ENCODE measurements around the gene IGSF3.
A peak's percentile ranks its signal among the peaks of the same experiment; 100 is the strongest.

Gene IGSF3

GRCh38 chr1:116681343-116681899 lies 13.9 kb upstream of the IGSF3 start:
- no peak overlapping the region for H3K4me3 ChIP-seq (replicated peaks; ENCODE audit: low read depth, low read length)
- TF ChIP-seq, protein P1, sequence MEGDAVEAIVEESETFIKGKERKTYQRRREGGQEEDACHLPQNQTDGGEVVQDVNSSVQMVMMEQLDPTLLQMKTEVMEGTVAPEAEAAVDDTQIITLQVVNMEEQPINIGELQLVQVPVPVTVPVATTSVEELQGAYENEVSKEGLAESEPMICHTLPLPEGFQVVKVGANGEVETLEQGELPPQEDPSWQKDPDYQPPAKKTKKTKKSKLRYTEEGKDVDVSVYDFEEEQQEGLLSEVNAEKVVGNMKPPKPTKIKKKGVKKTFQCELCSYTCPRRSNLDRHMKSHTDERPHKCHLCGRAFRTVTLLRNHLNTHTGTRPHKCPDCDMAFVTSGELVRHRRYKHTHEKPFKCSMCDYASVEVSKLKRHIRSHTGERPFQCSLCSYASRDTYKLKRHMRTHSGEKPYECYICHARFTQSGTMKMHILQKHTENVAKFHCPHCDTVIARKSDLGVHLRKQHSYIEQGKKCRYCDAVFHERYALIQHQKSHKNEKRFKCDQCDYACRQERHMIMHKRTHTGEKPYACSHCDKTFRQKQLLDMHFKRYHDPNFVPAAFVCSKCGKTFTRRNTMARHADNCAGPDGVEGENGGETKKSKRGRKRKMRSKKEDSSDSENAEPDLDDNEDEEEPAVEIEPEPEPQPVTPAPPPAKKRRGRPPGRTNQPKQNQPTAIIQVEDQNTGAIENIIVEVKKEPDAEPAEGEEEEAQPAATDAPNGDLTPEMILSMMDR (IDR thresholded peaks at IDR 0.05; ENCODE audit: low read depth, low read length, missing control alignments) = no peak
- no peak for DNase-seq (ENCODE audit: extremely low read depth, low read depth)

DNA sequence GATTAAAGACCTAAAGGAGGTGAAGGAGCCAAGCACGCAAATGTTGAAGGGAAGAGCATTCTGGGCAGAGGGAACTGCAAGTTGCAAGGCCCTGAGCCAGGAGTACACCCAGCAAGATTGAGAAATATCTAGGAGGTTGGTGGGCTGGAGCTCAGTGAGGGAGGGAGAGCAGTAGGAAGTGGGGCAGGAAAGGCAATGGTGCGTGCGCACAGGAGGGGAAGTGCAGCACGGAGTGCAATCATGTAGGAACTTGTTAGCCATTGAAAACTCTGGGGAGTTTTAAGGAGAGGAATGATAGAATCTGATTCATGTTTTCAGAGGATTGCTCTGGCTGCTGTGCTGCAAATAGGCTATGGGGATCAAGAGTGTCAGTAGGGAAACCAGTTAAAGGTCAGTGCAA lies 13.2 kb upstream of the IGSF3 start:
- DNase-seq (ENCODE audit: extremely low read depth, low read depth) = no peak
- TF ChIP-seq, protein P1 (IDR thresholded peaks at IDR 0.05; ENCODE audit: low read depth, low read length, missing control alignments) = no peak
- no peak overlapping the region for H3K4me3 ChIP-seq (replicated peaks; ENCODE audit: low read depth, low read length)

DNA sequence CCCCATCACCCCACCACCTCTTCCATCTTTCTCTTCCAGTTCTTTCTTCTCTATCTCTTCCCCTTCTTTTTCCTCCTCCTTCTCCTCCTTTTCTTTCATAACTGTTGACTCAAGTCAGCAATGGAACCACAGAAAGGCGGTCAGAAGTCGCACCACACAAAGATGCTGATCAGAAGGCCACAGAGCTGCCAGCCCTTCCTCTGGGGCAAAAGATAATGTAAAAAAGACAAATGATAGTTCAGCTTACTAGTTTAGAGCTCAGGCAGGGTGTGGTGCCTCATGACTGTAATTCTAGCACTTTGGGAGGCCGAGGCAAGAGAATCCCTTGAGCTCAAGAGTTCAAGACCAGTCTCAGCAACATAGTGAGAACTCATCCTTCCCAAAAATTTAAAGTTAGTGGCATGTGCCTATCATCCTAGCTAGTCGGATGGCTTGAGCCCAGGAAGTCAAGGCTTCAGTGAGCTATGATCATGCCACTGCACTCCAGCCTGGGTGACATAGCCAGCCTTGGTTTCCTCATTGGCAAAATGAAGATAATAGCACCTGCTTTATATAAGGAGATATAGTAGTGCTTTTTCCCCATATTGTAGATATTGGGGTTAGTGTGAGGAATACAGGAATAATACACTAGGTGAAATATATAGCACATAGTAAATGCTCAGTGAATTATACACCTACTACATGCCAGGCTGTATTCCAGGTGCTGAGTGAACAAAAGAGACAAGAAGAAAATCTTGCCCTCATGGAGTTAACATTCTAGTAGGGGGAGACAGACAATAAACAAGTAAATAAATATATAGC lies 12.5 kb upstream of the IGSF3 start:
- H3K4me3 ChIP-seq (replicated peaks; ENCODE audit: low read depth, low read length) = no peak overlapping the region
- TF ChIP-seq, protein P1 (IDR thresholded peaks at IDR 0.05; ENCODE audit: low read depth, low read length, missing control alignments) = no peak
- no peak for DNase-seq (ENCODE audit: extremely low read depth, low read depth)

DNA sequence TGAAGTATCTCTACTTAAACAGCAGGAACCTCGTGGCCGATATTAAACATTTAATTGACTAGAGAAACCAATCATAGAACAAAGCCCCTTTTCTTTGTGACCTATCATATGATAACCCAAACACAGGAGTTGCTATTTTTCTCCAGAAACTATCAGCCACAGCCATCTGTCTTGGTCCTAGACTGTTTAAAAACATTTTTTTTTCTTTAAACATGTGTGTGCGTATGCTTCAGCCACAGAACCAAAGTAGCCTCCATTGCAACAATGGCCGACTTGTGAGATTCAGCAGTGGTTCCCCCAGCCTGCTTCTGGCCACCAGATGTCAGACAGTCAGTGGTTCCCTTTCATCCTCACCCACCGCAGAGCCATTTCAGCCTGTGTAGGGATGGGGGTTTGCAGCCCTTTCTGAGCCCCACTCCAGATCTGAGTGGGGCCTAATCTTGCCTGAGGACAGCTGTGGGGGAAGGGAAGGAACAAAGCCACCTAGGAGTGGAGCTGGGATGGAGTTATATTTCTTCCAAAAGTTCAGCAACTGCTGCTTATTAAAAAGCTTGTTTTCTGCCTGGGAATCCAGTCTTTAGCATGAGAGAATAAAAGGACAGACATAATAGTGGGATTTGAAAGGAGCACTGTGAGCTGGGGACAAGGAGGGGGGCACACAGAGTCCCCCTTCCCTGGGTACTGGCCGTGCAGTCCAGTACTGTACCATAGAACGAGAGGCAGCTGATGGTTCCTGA lies 11.7 kb upstream of the IGSF3 start:
- DNase-seq (ENCODE audit: extremely low read depth, low read depth) = no peak
- TF ChIP-seq, protein P1 (IDR thresholded peaks at IDR 0.05; ENCODE audit: low read depth, low read length, missing control alignments) = peak; percentile 9
- H3K4me3 ChIP-seq (replicated peaks; ENCODE audit: low read depth, low read length) = no peak overlapping the region

GRCh38 chr1:116678732-116679090 lies 11.2 kb upstream of the IGSF3 start:
- no peak for DNase-seq (ENCODE audit: extremely low read depth, low read depth)
- H3K4me3 ChIP-seq (replicated peaks; ENCODE audit: low read depth, low read length) = no peak overlapping the region
- TF ChIP-seq, protein P1 (IDR thresholded peaks at IDR 0.05; ENCODE audit: low read depth, low read length, missing control alignments) = no peak

GRCh38 chr1:116677474-116678062 lies 10.0 kb upstream of the IGSF3 start:
- TF ChIP-seq, protein P1 (IDR thresholded peaks at IDR 0.05; ENCODE audit: low read depth, low read length, missing control alignments) = no peak
- H3K4me3 ChIP-seq (replicated peaks; ENCODE audit: low read depth, low read length) = no peak overlapping the region
- DNase-seq (ENCODE audit: extremely low read depth, low read depth) = no peak
